DND-41 (cell line): Measurements from ENCODE around the gene DYNC2I2.
"Not testable (repeated sequence)": the region's sequence is repeated elsewhere in the genome, so short reads cannot be mapped to it uniquely, and the experiment has no call there.

Experiments
- ATAC-seq: fragments of 200-7000 bp; cut with Tn5 transposase; 3 replicates; pipeline ENCODE4 v1.9.1; 2021; ENCODE audit warnings: low read depth; ENCODE audit not compliant: insufficient read depth
- DNase-seq: peaks from one replicate; pipeline ENCODE4 v3.0.0-alpha.2; 2020
- H2AFZ ChIP-seq: 2 replicates; pipeline ENCODE4 v1.6.0; 2012; ENCODE audit warnings: low read depth, low read length
- H3K27ac ChIP-seq: 2 replicates; pipeline ENCODE4 v1.5.1; 2012; ENCODE audit warnings: low read length, inconsistent platforms
- H3K27me3 ChIP-seq: fragments of 200-600 bp; sonication (generic); 2 replicates; pipeline ENCODE4 v1.6.0; 2012; ENCODE audit warnings: low read length, mild to moderate bottlenecking, inconsistent platforms; ENCODE audit not compliant: insufficient read depth, poor library complexity
- H3K36me3 ChIP-seq: 2 replicates; pipeline ENCODE4 v1.5.1; 2012; ENCODE audit warnings: low read length, inconsistent platforms; ENCODE audit not compliant: insufficient read depth
- H3K4me1 ChIP-seq: 2 replicates; pipeline ENCODE4 v1.5.1; 2012; ENCODE audit warnings: mild to moderate bottlenecking, low read length; ENCODE audit not compliant: insufficient read depth
- H3K4me2 ChIP-seq: 2 replicates; pipeline ENCODE4 v1.6.0; 2012; ENCODE audit warnings: mild to moderate bottlenecking, moderate library complexity, low read length, inconsistent platforms; ENCODE audit not compliant: insufficient read depth
- H3K4me3 ChIP-seq, 2 experiments: fragments of 200-600 bp in 1 of 2; shearing (Covaris generic) in 1 of 2; 2 replicates each; pipeline ENCODE4 v1.5.1; 2012 to 2016; ENCODE audit warnings: inconsistent platforms in 2 of 2, low read length in 2 of 2, mild to moderate bottlenecking in 2 of 2, low read depth in 1 of 2, moderate library complexity in 1 of 2
- H3K79me2 ChIP-seq: 2 replicates; pipeline ENCODE4 v1.6.0; 2012; ENCODE audit warnings: low read length, inconsistent platforms; ENCODE audit not compliant: insufficient read depth
- H3K9ac ChIP-seq: 2 replicates; pipeline ENCODE4 v1.6.0; 2012; ENCODE audit warnings: low read depth, mild to moderate bottlenecking, inconsistent platforms, low read length, moderate library complexity
- H3K9me3 ChIP-seq: 2 replicates; pipeline ENCODE4 v1.5.1; 2012; ENCODE audit warnings: low read length, moderate library complexity, mild to moderate bottlenecking, inconsistent platforms; ENCODE audit not compliant: insufficient read depth, severe bottlenecking
- H4K20me1 ChIP-seq: 2 replicates; pipeline ENCODE4 v1.6.0; 2012; ENCODE audit warnings: low read length; ENCODE audit not compliant: insufficient read depth
- EZH2 ChIP-seq: IDR thresholded peaks from 3 replicates; pipeline ENCODE4 v1.6.1; 2012; ENCODE audit warnings: borderline replicate concordance, low read depth, mild to moderate bottlenecking, moderate library complexity, low read length, inconsistent platforms; ENCODE audit not compliant: severe bottlenecking
- TF ChIP-seq, protein P1 (sequence below): IDR thresholded peaks from 2 replicates; pipeline ENCODE4 v1.5.1; 2012; ENCODE audit warnings: borderline replicate concordance, low read length, moderate library complexity, mild to moderate bottlenecking; ENCODE audit not compliant: poor library complexity, severe bottlenecking; ENCODE audit errors: extremely low read depth

DYNC2I2 gene

DNA sequence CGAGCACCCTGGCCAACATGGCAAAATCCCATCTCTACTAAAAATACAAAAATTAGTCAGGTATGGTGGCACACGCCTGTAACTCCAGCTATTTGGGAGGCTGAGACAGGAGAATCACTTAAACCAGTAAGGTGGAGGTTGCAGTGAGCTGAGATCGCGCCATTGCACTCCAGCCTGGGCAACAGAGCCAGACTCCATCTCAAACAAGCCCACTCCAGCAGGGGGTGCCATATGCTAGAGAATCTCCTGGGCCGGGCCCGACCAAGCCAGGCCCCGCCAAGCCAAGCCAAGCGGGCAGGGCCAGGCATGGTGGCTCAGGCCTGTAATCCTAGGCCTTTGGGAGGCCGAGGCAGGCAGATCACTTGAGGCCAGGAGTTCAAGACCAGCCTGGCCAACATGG lies 8.4 kb downstream of the DYNC2I2 start:
- ATAC-seq (peak; percentile 88), DNase-seq (peak; percentile 59)
- not testable (repeated sequence) for H3K9me3 ChIP-seq, H3K4me2 ChIP-seq, H3K27ac ChIP-seq, H3K27me3 ChIP-seq, H3K9ac ChIP-seq, H2AFZ ChIP-seq, H3K36me3 ChIP-seq, H3K4me3 ChIP-seq, H3K4me1 ChIP-seq, H4K20me1 ChIP-seq
- TF ChIP-seq, protein P1, sequence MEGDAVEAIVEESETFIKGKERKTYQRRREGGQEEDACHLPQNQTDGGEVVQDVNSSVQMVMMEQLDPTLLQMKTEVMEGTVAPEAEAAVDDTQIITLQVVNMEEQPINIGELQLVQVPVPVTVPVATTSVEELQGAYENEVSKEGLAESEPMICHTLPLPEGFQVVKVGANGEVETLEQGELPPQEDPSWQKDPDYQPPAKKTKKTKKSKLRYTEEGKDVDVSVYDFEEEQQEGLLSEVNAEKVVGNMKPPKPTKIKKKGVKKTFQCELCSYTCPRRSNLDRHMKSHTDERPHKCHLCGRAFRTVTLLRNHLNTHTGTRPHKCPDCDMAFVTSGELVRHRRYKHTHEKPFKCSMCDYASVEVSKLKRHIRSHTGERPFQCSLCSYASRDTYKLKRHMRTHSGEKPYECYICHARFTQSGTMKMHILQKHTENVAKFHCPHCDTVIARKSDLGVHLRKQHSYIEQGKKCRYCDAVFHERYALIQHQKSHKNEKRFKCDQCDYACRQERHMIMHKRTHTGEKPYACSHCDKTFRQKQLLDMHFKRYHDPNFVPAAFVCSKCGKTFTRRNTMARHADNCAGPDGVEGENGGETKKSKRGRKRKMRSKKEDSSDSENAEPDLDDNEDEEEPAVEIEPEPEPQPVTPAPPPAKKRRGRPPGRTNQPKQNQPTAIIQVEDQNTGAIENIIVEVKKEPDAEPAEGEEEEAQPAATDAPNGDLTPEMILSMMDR: peak; percentile 46
- peaks cover 32% of the 10 kb centered on the region for H3K79me2 ChIP-seq

DNA sequence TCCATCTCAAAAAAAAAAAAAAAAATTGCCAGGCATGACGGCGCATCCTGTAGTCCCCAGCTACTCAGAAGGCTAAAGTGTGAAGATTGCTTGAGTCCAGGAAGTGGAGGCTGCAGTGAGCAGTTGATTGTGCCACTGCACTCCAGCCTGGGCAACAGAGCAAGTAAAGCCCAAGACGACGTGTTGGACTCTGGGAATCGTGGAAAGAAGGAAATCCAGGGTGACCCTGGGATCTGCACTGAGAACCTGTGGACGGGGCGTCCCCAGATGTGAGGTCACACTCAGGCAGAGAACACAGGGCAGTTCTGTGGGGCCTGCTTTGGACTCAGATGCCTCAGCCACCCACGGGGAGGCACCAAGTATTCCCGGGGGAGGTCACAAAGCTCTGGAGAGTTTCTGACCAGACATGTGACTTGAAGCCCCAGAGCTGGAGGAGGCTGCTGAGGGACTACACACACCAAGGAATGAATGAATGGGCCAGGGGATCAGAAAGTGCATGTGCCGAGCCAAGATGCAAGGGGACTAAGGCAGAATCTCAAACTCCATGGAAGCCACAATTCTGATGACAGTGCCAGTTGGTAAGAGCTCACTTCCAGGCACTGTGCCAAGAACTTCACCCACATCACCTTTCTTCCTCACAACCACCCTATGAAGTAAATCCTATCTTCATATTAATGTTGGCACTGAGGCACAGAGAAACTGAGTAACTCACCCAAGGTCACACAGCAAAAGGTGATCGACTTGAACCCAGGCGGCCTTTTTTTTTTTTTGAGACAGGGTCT lies 12.9 kb downstream of the DYNC2I2 start:
- H2AFZ ChIP-seq: no peak overlapping the region
- H3K79me2 ChIP-seq: peaks cover 35% of the 10 kb centered on the region
- no peak for TF ChIP-seq EZH2
- TF ChIP-seq, protein P1: no peak
- no peak overlapping the region; the same call in 1 of the 2 replicates for H3K27ac ChIP-seq
- H3K4me1 ChIP-seq: no peaks in the 10 kb centered on the region
- no peak overlapping the region for H3K9ac ChIP-seq
- no peaks in the 10 kb centered on the region for H3K9me3 ChIP-seq
- H3K36me3 ChIP-seq: peaks cover 28% of the 10 kb centered on the region
- no peak for ATAC-seq
- no peak overlapping the region for H3K4me3 ChIP-seq
- H3K4me2 ChIP-seq: no peak overlapping the region
- H4K20me1 ChIP-seq: peaks cover 5% of the 10 kb centered on the region
- no peaks in the 10 kb centered on the region for H3K27me3 ChIP-seq
- no peak for DNase-seq

DNA sequence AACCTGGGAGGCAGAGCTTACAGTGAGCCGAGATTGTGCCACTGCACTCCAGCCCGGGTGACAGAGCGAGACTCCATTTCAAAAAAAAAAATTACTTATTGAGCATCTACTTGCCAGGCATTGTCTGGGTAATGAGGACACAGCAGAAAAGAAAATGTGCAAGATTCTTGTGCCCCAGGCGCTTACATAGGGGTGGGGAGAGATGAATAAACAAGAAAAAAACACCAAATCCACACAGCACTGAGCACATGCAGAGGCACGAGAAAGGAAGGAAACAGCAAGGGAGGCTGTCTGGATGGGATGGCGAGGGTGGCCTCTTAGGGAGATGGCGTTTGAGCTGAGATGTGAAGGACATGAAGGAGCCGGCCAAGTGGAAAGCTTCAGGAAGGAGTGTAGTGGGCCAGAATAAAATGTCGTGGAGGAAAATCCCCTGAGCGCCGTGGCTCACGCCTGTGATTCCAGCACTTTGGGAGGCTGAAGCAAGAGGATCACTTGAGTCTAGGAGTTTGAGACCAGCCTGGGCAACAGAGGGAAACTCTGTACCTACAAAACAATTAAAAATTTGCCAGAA lies 13.9 kb downstream of the DYNC2I2 start:
- H3K4me2 ChIP-seq: no peak overlapping the region
- H3K36me3 ChIP-seq: peaks cover 34% of the 10 kb centered on the region
- peaks cover 30% of the 10 kb centered on the region for H3K79me2 ChIP-seq
- DNase-seq: no peak
- H3K9ac ChIP-seq: no peak overlapping the region
- no peak overlapping the region for H2AFZ ChIP-seq
- peaks cover 5% of the 10 kb centered on the region for H4K20me1 ChIP-seq
- no peaks in the 10 kb centered on the region for H3K27me3 ChIP-seq
- no peak for ATAC-seq
- no peak overlapping the region for H3K27ac ChIP-seq
- H3K4me1 ChIP-seq: no peaks in the 10 kb centered on the region
- no peaks in the 10 kb centered on the region for H3K9me3 ChIP-seq
- no peak for TF ChIP-seq EZH2
- TF ChIP-seq, protein P1: no peak
- H3K4me3 ChIP-seq: no peak overlapping the region
